Stimulated activated CD8-positive, alpha-beta memory T cell treated with anti-CD3 and anti-CD28 coated beads, Interleukin-12 subunit alpha, Interleukin-12 subunit beta, amount 100 ng/mL, for 24 hours (primary cell): ENCODE data around the gene CRYGD.
"Not testable (repeated sequence)": the region's sequence is repeated elsewhere in the genome, so short reads cannot be mapped to it uniquely, and the experiment has no call there.

Source experiments
- DNase-seq: peaks from one replicate; pipeline ENCODE4 v3.0.0-alpha.2; 2020; ENCODE audit errors: extremely low read depth

Gene CRYGD

GRCh38 chr2:208124013-208124715 is at the start of gene CRYGD:
Gene CRYGD (minus strand): TSS chr2:208124524. CDS start chr2:208124473, 51 bp downstream.
- DNase-seq: not testable (repeated sequence)

GRCh38 chr2:208172125-208172524 is 47.8 kb upstream of the CRYGD start:
- DNase-seq: no peak

GRCh38 chr2:208164951-208165755 is 40.8 kb upstream of the CRYGD start:
- no peak for DNase-seq

- no peak for DNase-seq
These were observed 39.2 kb upstream of the CRYGD start, which contains the start of gene CRYGA for GRCh38 chr2:208163489-208163888. Gene CRYGA (minus strand): TSS chr2:208163589. CDS start chr2:208163556, 33 bp downstream.

- no peak for DNase-seq
These were observed 32.1 kb upstream of the CRYGD start for GRCh38 chr2:208156439-208156838.

GRCh38 chr2:208153156-208153555 is 28.8 kb upstream of the CRYGD start:
- no peak for DNase-seq

- no peak for DNase-seq
These were observed 26.6 kb upstream of the CRYGD start for GRCh38 chr2:208150956-208151355.

GRCh38 chr2:208150094-208150493 is 25.8 kb upstream of the CRYGD start:
- DNase-seq: no peak

- DNase-seq: no peak
These were observed 24.5 kb upstream of the CRYGD start for GRCh38 chr2:208148803-208149202.

- no peak for DNase-seq
These were observed 23.4 kb upstream of the CRYGD start for GRCh38 chr2:208147759-208148158.

- no peak for DNase-seq
These were observed 22.7 kb upstream of the CRYGD start for GRCh38 chr2:208147008-208147407.

GRCh38 chr2:208146006-208146405 is 21.7 kb upstream of the CRYGD start, which contains the start of gene CRYGB:
Gene CRYGB (minus strand): TSS chr2:208146158. CDS start chr2:208146120, 38 bp downstream.
- no peak for DNase-seq

- no peak for DNase-seq
These were observed 18.8 kb upstream of the CRYGD start for GRCh38 chr2:208142925-208143799.

GRCh38 chr2:208142240-208142924 is 18.1 kb upstream of the CRYGD start:
- no peak for DNase-seq

GRCh38 chr2:208139447-208139846 is 15.1 kb upstream of the CRYGD start:
- no peak for DNase-seq

- not testable (repeated sequence) for DNase-seq
These were observed 14.0 kb upstream of the CRYGD start for GRCh38 chr2:208138334-208138733.

GRCh38 chr2:208136716-208137094 is 12.4 kb upstream of the CRYGD start:
- no peak for DNase-seq

GRCh38 chr2:208135794-208136715 is 11.7 kb upstream of the CRYGD start:
- DNase-seq: no peak

GRCh38 chr2:208134928-208135586 is 10.7 kb upstream of the CRYGD start:
- DNase-seq: no peak

GRCh38 chr2:208130712-208131110 is 6.4 kb upstream of the CRYGD start:
- DNase-seq: no peak
